Measurements from ENCODE around the gene NKAPD1.

- TF ChIP-seq CTCF (IDR thresholded peaks at IDR 0.05) (no peak), POLR2A (IDR thresholded peaks at IDR 0.05) (no peak), EP300 (IDR thresholded peaks at IDR 0.05) (no peak)
Measured at GRCh38 chr11:112127056-112127455, 53.0 kb downstream of the NKAPD1 start.
